Keratinocyte (primary cell): ENCODE measurements around the gene MYBPC3. TPM values are rescaled to one million over a fixed set of nuclear protein-coding genes. Genes with fewer than 3 reads are reported as not detected.
A peak's percentile ranks its signal among the peaks of the same experiment; 100 is the strongest.

Experiments
- DNase-seq: peaks from one replicate; pipeline ENCODE4 v3.0.0-alpha.2; 2011; ENCODE audit warnings: low read depth, missing footprints, low spot score
- FAIRE-seq: peaks from 2 replicates; lab custom pipeline; 2011; peaks lifted over from hg19 to GRCh38; lab: Jason Lieb, UNC
- H2AFZ ChIP-seq: 2 replicates; pipeline ENCODE4 v1.6.0; 2012; ENCODE audit warnings: low read length, control low read depth, inconsistent platforms; ENCODE audit not compliant: control insufficient read depth
- H3K27ac ChIP-seq: 2 replicates; pipeline ENCODE4 v1.5.1; 2011; ENCODE audit warnings: low read length; ENCODE audit not compliant: control insufficient read depth, insufficient read depth
- H3K27me3 ChIP-seq: 3 replicates; pipeline ENCODE4 v1.6.0; 2011; ENCODE audit warnings: low read length; ENCODE audit not compliant: control insufficient read depth, insufficient read depth; ENCODE audit errors: extremely low read depth
- H3K36me3 ChIP-seq, 2 experiments: 2 replicates in 1 of 2; 3 replicates in 1 of 2; pipeline ENCODE4 v1.5.1; 2011; ENCODE audit warnings: low read length in 2 of 2, mild to moderate bottlenecking in 1 of 2; ENCODE audit not compliant: control insufficient read depth in 2 of 2, insufficient read depth in 2 of 2; ENCODE audit errors: extremely low read depth in 1 of 2
- H3K4me1 ChIP-seq: 3 replicates; pipeline ENCODE4 v1.5.1; 2011; ENCODE audit warnings: low read length; ENCODE audit not compliant: control insufficient read depth, insufficient read depth; ENCODE audit errors: extremely low read depth
- H3K4me2 ChIP-seq: 3 replicates; pipeline ENCODE4 v1.6.0; 2011; ENCODE audit warnings: low read depth, low read length; ENCODE audit not compliant: control insufficient read depth, insufficient read depth; ENCODE audit errors: extremely low read depth
- H3K4me3 ChIP-seq, 3 experiments: fragments of 200-600 bp in 1 of 3; sonication (generic) in 1 of 3; 2 replicates in 2 of 3; 3 replicates in 1 of 3; pipeline ENCODE4 v1.5.1; 2011 to 2016; ENCODE audit warnings: low read length in 3 of 3, mild to moderate bottlenecking in 3 of 3, control low read depth in 2 of 3, inconsistent platforms in 1 of 3, low read depth in 1 of 3, mixed read lengths in 1 of 3, mixed run types in 1 of 3, moderate library complexity in 1 of 3; ENCODE audit not compliant: control insufficient read depth in 2 of 3, insufficient read depth in 2 of 3; ENCODE audit errors: extremely low read depth in 1 of 3
- H3K79me2 ChIP-seq: 2 replicates; pipeline ENCODE4 v1.6.0; 2012; ENCODE audit warnings: low read length; ENCODE audit not compliant: control insufficient read depth, insufficient read depth
- H3K9ac ChIP-seq: 3 replicates; pipeline ENCODE4 v1.6.0; 2011; ENCODE audit warnings: low read length; ENCODE audit not compliant: control insufficient read depth, insufficient read depth; ENCODE audit errors: extremely low read depth
- H3K9me1 ChIP-seq: 3 replicates; pipeline ENCODE4 v1.6.0; 2011; ENCODE audit warnings: low read length; ENCODE audit not compliant: control insufficient read depth, insufficient read depth; ENCODE audit errors: extremely low read depth
- H3K9me3 ChIP-seq: 2 replicates; pipeline ENCODE4 v1.5.1; 2012; ENCODE audit warnings: low read depth, low read length; ENCODE audit not compliant: control insufficient read depth
- H4K20me1 ChIP-seq: 3 replicates; pipeline ENCODE4 v1.6.0; 2011; ENCODE audit warnings: low read length; ENCODE audit not compliant: control insufficient read depth, insufficient read depth; ENCODE audit errors: extremely low read depth
- EZH2 ChIP-seq: IDR thresholded peaks from one replicate; pipeline ENCODE4 v1.6.1; 2012; ENCODE audit warnings: inconsistent platforms, mild to moderate bottlenecking, low read length, moderate library complexity
- dilution Hi-C: fragments of 300-500 bp; cut with MboI; formaldehyde crosslinking; loops from one replicate; pipeline ENCODE4 v1.7.0; 2020; ENCODE audit warnings: low sequenced_read_pairs; ENCODE audit not compliant: extremely low pct_ligation_motif_present
- polyA plus RNA-seq, 5 experiments: library from polyadenylated mRNA; depleted of rRNA in 3 of 5; stranded (reverse) in 3 of 5; stranded (forward) in 1 of 5; unstranded in 1 of 5; fragments of >200 nt; gene quantifications; 1 replicate in 1 of 5; 2 replicates in 3 of 5; 3 replicates in 1 of 5; pipeline versions ENCODE4 v1.2.1 to v1.2.3, GENCODE V29; 2011 to 2012; ENCODE audit warnings: missing spikeins in 2 of 5, low read depth in 1 of 5, low replicate concordance in 1 of 5
- TF ChIP-seq, protein P1 (sequence below), 3 experiments: IDR thresholded peaks in 1 of 3; conservative IDR thresholded peaks in 1 of 3; optimal IDR thresholded peaks in 1 of 3; 2 replicates in 2 of 3; 3 replicates in 1 of 3; pipeline versions ENCODE3 to v1.5.1; 2011; ENCODE audit warnings: low read length in 3 of 3, mild to moderate bottlenecking in 3 of 3, moderate library complexity in 2 of 3, control low read depth in 1 of 3, inconsistent platforms in 1 of 3; ENCODE audit not compliant: insufficient read depth in 2 of 3; ENCODE audit errors: extremely low read depth in 1 of 3

Gene MYBPC3
- polyA plus RNA-seq, 1 donor (not counting 4 experiments of a cell fraction or from before 2014, with no cell fraction given): not detected

- Histone ChIP-seq H3K4me2 (no peak overlapping the region), H3K4me3 (no peak overlapping the region), H3K9me3 (no peaks in the 10 kb centered on the region), H3K9ac (no peak overlapping the region), H3K9me1 (no peaks in the 10 kb centered on the region), H3K27ac (no peak overlapping the region), H3K27me3 (no peaks in the 10 kb centered on the region), H3K36me3 (no peaks in the 10 kb centered on the region), H4K20me1 (no peaks in the 10 kb centered on the region), H3K4me1 (no peaks in the 10 kb centered on the region), H3K79me2 (no peaks in the 10 kb centered on the region), H2AFZ (no peak overlapping the region)
- no peak for FAIRE-seq
- no peak for DNase-seq
- TF ChIP-seq, protein P1, sequence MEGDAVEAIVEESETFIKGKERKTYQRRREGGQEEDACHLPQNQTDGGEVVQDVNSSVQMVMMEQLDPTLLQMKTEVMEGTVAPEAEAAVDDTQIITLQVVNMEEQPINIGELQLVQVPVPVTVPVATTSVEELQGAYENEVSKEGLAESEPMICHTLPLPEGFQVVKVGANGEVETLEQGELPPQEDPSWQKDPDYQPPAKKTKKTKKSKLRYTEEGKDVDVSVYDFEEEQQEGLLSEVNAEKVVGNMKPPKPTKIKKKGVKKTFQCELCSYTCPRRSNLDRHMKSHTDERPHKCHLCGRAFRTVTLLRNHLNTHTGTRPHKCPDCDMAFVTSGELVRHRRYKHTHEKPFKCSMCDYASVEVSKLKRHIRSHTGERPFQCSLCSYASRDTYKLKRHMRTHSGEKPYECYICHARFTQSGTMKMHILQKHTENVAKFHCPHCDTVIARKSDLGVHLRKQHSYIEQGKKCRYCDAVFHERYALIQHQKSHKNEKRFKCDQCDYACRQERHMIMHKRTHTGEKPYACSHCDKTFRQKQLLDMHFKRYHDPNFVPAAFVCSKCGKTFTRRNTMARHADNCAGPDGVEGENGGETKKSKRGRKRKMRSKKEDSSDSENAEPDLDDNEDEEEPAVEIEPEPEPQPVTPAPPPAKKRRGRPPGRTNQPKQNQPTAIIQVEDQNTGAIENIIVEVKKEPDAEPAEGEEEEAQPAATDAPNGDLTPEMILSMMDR (optimal IDR thresholded peaks at IDR 0.05 in 1 of 3, IDR thresholded peaks at IDR 0.05 in 1 of 3, conservative IDR thresholded peaks at IDR 0.05 in 1 of 3; ENCODE audit: extremely low read depth in 1 of 3, insufficient read depth in 2 of 3, low read length in 3 of 3): no peak
- TF ChIP-seq EZH2: no peak
- dilution Hi-C loops: no loop called here
Measured at GRCh38 chr11:47349521-47350095, 2.9 kb downstream of the MYBPC3 start.

DNA sequence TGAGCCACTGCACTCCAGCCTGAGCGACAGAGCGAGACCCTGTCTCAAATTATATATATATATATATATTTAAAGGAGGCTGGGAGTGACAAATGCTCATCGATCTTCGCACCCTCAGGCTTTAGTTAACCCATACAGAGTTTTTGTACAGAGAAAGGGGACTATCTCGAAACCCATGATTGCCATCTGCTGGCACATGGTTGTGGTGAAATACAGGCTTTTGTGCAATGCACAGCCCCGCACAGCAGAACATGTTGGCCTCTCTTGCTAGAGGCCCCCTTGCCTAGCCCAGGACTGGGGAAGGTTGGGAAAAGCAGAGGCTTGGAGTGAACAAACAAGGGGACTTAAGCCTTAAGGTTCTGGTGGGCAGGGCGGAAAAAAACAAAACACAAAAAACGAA is 3.6 kb downstream of the MYBPC3 start:
- no peaks in the 10 kb centered on the region for H3K4me1 ChIP-seq
- no peaks in the 10 kb centered on the region for H3K9me3 ChIP-seq
- no peaks in the 10 kb centered on the region for H3K36me3 ChIP-seq
- DNase-seq: no peak
- H2AFZ ChIP-seq: no peak overlapping the region
- no peak for TF ChIP-seq EZH2
- TF ChIP-seq, protein P1 (optimal IDR thresholded peaks at IDR 0.05 in 1 of 3, IDR thresholded peaks at IDR 0.05 in 1 of 3, conservative IDR thresholded peaks at IDR 0.05 in 1 of 3; ENCODE audit: extremely low read depth in 1 of 3, insufficient read depth in 2 of 3, low read length in 3 of 3): peak in 1 of 3 experiments; percentile 39
- no peak overlapping the region for H3K9ac ChIP-seq
- H3K4me2 ChIP-seq: no peak overlapping the region
- H3K27ac ChIP-seq: no peak overlapping the region
- no peak overlapping the region for H3K4me3 ChIP-seq
- dilution Hi-C loops: no loop called here
- no peak for FAIRE-seq
- H3K9me1 ChIP-seq: no peaks in the 10 kb centered on the region
- H4K20me1 ChIP-seq: no peaks in the 10 kb centered on the region
- H3K27me3 ChIP-seq: no peaks in the 10 kb centered on the region
- no peaks in the 10 kb centered on the region for H3K79me2 ChIP-seq
